A673 (cell line): ENCODE results near the gene UBE2E1. TPM values are rescaled to one million over a fixed set of nuclear protein-coding genes. Genes with fewer than 3 reads are reported as not detected.

Experiments
- BruUV-seq: library from RNA; stranded (reverse); fragments of 400-500 nt; replicated peaks from 2 replicates; lab custom pipeline; 2021; lab: Mats Ljungman, UMichigan
- CTCF ChIA-PET: fragments of 300-600 bp; sonication (Branson Sonifier 250); formaldehyde crosslinking; loops from one replicate; lab custom pipeline; 2022; ENCODE audit warnings: antibody characterized with exemption; lab: Charles Lee
- POLR2A ChIA-PET: fragments of 300-600 bp; sonication (Branson Sonifier 250); formaldehyde crosslinking; loops from one replicate; lab custom pipeline; 2022; ENCODE audit warnings: antibody characterized with exemption; ENCODE audit not compliant: low non-redundant PET; lab: Charles Lee
- DNase-seq: peaks from one replicate; pipeline ENCODE4 v3.0.0-alpha.2; 2015; ENCODE audit warnings: low spot score
- H3K27ac ChIP-seq: fragments of 200-600 bp; sonication (generic); 2 replicates; pipeline ENCODE4 v1.5.1; 2016; ENCODE audit warnings: mixed run types, low read depth, mild to moderate bottlenecking, mixed read lengths, antibody characterized with exemption, low read length; ENCODE audit not compliant: poor library complexity, severe bottlenecking
- H3K27me3 ChIP-seq: fragments of 200-600 bp; sonication (generic); replicated peaks from 2 replicates; pipeline ENCODE4 v1.6.1; 2017; ENCODE audit warnings: mixed run types, low read depth, mild to moderate bottlenecking, mixed read lengths, antibody characterized with exemption, low read length; ENCODE audit not compliant: insufficient read depth, poor library complexity
- H3K36me3 ChIP-seq: fragments of 200-600 bp; sonication (generic); 2 replicates; pipeline ENCODE4 v1.6.1; 2016; ENCODE audit warnings: mixed run types, mild to moderate bottlenecking, mixed read lengths, antibody characterized with exemption, low read length; ENCODE audit not compliant: insufficient read depth, poor library complexity, severe bottlenecking
- H3K4me1 ChIP-seq: fragments of 200-600 bp; sonication (generic); 2 replicates; pipeline ENCODE4 v1.6.1; 2017; ENCODE audit warnings: mixed run types, mild to moderate bottlenecking, mixed read lengths, antibody characterized with exemption, low read length; ENCODE audit not compliant: insufficient read depth, poor library complexity, severe bottlenecking
- H3K4me3 ChIP-seq: fragments of 200-600 bp; sonication (generic); 2 replicates; pipeline ENCODE4 v1.5.1; 2016; ENCODE audit warnings: low read depth, mixed run types, mild to moderate bottlenecking, mixed read lengths, low read length; ENCODE audit not compliant: poor library complexity, severe bottlenecking
- H3K9me3 ChIP-seq: fragments of 200-600 bp; sonication (generic); 2 replicates; pipeline ENCODE4 v1.6.1; 2016; ENCODE audit warnings: mixed run types, low read depth, mild to moderate bottlenecking, mixed read lengths, antibody characterized with exemption, low read length; ENCODE audit not compliant: poor library complexity, severe bottlenecking
- EZH2 ChIP-seq: fragments of 200-600 bp; sonication (generic); IDR thresholded peaks from 2 replicates; pipeline ENCODE4 v1.6.1; 2017; ENCODE audit warnings: borderline replicate concordance, low read depth, mild to moderate bottlenecking, mixed read lengths, antibody characterized with exemption, low read length; ENCODE audit not compliant: poor library complexity, severe bottlenecking
- intact Hi-C: fragments of 100-400 bp; cut with micrococcal nuclease; formaldehyde crosslinking; loops from one replicate; pipeline ENCODE4 v1.10.0; 2022; ENCODE audit not compliant: unreplicated experiment
- total RNA-seq: library from RNA; stranded (reverse); gene quantifications from 2 replicates; pipeline ENCODE4 v1.2.3, GENCODE V29; 2021
- TF ChIP-seq, protein P1 (sequence below): fragments of 300-800, 200-600 bp; sonication (generic); conservative IDR thresholded peaks from 2 replicates; pipeline ENCODE4 v1.5.1; 2017; ENCODE audit warnings: low read depth, mild to moderate bottlenecking, antibody characterized with exemption, low read length, moderate library complexity, mixed read lengths

UBE2E1 gene
- total RNA-seq, 1 experiment from 2014 or later, result 144 TPM

DNA sequence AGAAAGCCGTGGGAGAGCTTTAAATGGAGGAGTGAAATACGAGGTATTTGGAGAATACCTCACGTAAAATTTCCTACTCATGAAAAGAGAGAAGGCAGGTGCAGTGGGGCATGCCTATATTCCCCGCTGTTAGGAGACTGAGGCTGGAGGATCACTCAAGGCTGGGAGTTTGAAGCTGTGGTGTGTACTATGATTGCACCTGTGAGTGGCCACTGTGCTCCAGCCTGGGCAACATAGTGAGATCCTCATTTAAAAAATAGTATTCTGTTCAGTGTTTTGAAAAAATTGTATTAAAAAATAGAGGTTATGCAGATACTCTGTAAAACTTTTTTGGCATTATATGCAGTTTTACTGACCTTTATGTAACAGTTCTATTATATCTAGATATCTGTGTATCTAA lies 20.0 kb downstream of the UBE2E1 start:
- TF ChIP-seq, protein P1, sequence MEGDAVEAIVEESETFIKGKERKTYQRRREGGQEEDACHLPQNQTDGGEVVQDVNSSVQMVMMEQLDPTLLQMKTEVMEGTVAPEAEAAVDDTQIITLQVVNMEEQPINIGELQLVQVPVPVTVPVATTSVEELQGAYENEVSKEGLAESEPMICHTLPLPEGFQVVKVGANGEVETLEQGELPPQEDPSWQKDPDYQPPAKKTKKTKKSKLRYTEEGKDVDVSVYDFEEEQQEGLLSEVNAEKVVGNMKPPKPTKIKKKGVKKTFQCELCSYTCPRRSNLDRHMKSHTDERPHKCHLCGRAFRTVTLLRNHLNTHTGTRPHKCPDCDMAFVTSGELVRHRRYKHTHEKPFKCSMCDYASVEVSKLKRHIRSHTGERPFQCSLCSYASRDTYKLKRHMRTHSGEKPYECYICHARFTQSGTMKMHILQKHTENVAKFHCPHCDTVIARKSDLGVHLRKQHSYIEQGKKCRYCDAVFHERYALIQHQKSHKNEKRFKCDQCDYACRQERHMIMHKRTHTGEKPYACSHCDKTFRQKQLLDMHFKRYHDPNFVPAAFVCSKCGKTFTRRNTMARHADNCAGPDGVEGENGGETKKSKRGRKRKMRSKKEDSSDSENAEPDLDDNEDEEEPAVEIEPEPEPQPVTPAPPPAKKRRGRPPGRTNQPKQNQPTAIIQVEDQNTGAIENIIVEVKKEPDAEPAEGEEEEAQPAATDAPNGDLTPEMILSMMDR, result no peak
- no peak for TF ChIP-seq EZH2
- Histone ChIP-seq H3K27me3 (no peaks in the 10 kb centered on the region), H3K4me3 (no peak overlapping the region), H3K9me3 (no peaks in the 10 kb centered on the region), H3K4me1 (peaks cover 13% of the 10 kb centered on the region), H3K27ac (no peak overlapping the region), H3K36me3 (no peaks in the 10 kb centered on the region)
- BruUV-seq, result no TSS peak
- DNase-seq, result no peak
- intact Hi-C loops, result no loop called here
- ChIA-PET POLR2A (interaction anchor here (0.6 kb wide), 1 partner anchor 880 kb away, joined by 6 read pairs; no protein-coding TSS in a partner anchor), CTCF (no interaction called here)

DNA sequence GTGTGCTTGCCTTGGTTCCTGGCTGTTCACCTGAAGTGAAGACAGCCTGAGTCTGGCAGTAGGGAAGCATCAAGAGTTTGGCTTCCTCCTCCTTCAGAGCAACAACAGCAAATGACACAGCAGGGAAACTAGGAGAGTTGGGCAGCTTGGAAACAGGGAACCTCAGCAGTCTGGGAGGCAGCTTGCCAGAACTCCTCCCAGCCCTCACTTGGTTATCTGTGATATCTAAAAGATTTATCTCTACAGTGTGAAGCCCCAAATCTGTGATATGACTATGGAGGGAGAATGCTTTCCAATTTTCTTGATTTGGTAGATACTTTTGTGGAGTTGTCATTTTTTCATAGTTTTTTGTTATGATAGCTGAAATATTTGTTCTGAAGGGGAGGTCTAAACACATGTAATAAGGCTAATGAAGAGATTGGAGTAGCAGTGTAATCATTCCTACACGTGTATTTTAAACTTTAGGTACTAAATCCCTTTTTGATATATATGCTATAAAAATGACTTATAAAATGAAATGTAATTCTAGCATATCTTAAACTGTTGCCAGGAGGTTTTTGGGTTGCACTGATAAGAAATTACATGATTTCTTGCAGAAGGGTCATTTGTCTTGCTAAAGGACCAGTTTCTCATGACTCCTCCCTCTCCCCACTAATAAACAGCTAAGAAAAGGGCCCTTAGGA lies 20.8 kb downstream of the UBE2E1 start:
- no peaks in the 10 kb centered on the region for H3K9me3 ChIP-seq
- H3K27ac ChIP-seq, result no peak overlapping the region
- H3K4me1 ChIP-seq, result peaks cover 13% of the 10 kb centered on the region
- ChIA-PET CTCF (no interaction called here), POLR2A (no interaction called here)
- peak; percentile 61 for DNase-seq
- no TSS peak for BruUV-seq
- TF ChIP-seq, protein P1, result no peak
- no peak for TF ChIP-seq EZH2
- H3K4me3 ChIP-seq, result no peak overlapping the region
- no peaks in the 10 kb centered on the region for H3K36me3 ChIP-seq
- intact Hi-C loops, result no loop called here
- no peaks in the 10 kb centered on the region for H3K27me3 ChIP-seq

DNA sequence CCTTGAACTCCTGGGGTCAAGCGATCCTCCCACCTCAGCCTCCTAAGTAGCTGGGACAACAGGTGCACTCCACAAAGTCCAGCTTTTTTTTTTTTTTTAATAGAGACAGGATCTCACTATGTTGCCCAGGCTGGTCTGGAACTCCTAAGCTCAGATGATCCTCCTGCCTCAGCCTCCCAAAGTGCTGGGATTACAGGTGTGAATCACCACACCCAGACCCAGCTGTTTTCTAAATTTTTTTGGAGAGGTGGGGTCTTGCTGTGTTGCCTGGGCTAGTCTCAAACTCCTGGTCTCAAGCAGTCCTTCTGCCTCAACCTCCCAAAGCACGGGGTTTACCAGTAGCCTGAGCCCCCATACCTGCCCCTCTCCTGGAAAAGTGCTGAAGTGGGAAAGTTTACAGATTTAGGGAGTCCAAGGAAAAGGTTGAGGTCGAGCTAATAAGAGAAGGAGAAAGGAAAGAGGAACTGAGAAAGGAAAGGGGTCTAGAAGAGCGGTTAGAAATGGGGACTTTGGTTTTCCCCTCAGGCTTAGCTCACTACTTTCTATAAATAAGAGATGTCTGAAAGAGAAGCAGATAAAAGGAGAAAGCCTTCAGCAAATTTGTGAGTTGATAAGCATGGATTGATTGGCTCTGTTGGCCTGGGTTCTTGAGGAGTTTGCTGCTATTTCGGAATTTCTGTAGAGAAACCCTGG lies 23.6 kb downstream of the UBE2E1 start:
- Histone ChIP-seq H3K36me3 (no peaks in the 10 kb centered on the region), H3K27me3 (no peaks in the 10 kb centered on the region), H3K4me3 (no peak overlapping the region), H3K27ac (no peak overlapping the region), H3K4me1 (peaks cover 17% of the 10 kb centered on the region), H3K9me3 (no peaks in the 10 kb centered on the region)
- TF ChIP-seq, protein P1, result no peak
- TF ChIP-seq EZH2, result no peak
- DNase-seq, result no peak
- CTCF ChIA-PET, result interaction anchor here (0.5 kb wide), 1 partner anchor 158 kb away, joined by 3 read pairs; no protein-coding TSS in a partner anchor
- POLR2A ChIA-PET, result interaction anchor here (0.6 kb wide), 1 partner anchor 17 kb away, joined by 9 read pairs; no protein-coding TSS in a partner anchor
- intact Hi-C loops, result no loop called here
- BruUV-seq, result no TSS peak
